HG03571 (cell line): ENCODE data around the gene KIAA1671.

Experiments used
- ATAC-seq: cut with Tn5 transposase; IDR thresholded peaks from one replicate; pipeline ENCODE4 v1.9.1; 2021; ENCODE audit not compliant: unreplicated experiment

The KIAA1671 gene

DNA sequence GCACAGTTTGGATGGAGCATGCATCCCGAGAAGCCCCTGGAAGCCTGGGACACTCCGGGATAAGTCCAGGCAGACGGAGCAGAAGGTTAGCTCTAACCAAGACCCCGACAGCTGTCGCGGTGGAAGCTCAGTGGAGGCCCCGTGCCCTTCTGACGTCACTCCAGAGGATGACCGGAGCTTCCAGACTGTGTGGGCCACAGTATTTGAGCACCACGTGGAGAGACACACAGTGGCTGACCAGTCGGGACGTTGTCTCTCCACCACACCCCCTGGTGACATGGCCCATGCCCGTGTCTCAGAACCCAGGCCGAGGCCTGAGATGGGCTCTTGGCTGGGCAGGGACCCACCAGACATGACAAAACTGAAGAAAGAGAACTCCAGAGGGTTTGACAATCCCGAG, 86.3 kb downstream of the KIAA1671 start:
- ATAC-seq: no peak

DNA sequence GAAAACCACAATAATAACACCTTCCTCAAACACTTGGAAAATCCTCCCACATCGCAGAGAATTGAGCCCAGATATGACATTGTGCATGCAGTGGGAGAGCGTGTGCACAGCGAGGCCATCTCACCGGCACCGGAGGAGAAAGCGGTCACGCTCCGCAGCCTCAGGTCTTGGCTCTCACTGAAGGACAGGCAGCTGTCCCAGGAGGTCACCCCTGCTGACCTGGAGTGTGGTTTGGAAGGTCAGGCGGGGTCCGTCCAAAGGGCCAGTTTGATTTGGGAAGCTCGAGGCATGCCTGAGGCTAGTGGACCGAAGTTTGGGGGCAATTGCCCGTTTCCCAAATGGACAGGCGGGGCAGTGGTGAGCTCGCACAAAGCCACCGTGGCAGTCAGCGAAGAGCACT, 86.7 kb downstream of the KIAA1671 start:
- ATAC-seq: no peak

DNA sequence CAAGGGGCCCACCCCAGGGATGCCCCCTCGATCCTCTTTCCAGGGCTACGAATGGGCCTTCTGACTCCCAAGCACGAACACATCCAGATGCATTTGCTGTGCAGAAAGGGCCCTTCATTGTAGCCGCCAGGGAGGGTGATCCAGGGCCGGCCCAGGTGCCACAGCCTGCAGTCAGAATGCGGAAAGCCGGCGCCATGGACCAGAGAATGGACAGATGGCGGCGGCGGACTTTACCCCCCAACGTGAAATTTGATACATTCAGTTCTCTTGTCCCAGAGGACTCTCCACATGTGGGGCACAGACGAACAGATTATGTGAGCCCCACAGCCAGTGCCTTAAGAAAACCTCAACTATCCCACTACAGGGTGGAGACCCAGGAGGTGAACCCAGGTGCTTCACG, 87.2 kb downstream of the KIAA1671 start:
- no peak for ATAC-seq

DNA sequence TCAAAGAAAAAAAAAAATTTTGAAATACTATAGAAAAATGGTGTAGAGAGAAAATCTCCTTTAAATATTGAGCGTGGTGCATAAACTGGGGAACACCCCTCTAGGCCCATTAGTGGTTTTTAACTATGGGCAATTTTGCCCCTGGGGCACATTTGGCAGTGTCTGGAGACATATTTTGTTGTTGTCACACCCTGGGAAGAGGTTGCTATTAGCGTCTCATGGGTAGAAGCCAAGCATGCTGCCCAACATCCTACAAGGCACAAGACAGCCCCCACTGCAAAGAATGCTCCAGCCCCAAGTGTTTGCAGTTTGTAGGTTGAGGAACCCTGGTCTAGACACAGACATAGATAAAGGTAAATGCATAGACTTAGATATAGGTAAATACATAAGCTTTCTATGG, 92.6 kb downstream of the KIAA1671 start:
- ATAC-seq: no peak

DNA sequence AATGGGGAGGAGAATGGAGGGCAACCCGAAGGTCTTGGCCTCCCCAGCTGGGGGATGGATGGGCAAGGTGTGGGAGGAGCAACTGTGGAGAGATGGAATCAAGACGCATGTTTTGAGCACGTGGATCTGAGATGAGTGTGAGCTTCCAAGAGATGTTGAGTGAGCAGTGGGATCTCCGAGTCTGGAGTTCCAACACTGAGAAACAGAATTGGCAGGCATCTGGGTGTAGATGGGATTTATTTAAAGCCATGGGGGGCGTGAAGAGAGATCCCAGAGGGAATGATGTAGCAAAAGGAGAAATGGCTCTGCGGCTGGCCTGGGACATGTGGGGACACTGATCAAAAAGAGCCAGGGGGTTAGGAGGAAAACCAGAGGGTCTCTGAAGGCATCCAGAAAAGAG, 95.6 kb downstream of the KIAA1671 start:
- no peak for ATAC-seq

DNA sequence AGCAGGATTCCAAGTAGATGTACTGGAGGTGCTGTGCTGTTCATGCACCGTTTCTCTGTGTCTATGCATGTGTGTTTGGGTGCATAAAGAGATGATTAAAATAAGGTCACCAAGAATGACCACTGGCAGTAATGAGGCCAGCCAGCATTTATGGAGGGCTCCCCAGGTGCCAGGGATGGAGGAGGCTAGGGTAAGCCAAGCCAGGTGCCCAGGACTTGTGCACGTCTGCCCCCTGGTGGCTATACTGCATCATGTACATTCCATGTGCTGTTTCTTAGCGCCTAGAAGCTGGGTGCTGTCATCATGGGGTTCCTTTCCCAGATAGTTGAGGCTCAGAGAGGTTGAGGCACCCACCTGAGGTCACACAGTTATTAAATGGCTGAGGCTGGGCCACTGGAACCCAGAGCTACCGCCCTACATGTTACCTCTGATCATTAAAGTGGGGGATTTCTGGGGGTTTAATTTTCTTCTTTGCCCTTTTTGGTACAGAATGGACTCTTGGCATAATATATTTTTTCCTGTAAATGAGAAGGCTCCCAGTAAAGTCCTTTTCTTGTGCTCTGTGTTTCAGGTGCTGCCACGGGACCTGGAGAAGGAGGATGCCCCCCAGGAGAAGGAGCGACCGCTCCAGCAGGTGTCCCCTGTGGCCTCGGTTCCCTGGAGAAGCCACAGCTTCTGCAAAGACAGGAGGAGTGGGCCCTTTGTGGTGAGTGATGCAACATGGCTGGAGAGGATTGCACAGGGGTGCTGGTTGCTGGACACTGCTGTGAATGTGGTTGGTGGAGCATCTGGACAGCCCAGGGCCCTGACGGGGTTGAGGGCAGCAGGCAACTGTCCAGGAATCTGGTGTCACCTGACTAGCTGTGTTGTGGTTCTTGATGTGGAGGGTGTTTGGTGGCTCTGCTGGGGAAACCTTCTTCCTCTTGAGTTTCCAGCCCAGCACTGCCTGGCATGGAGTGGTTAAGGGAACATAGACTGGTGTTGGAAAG, 96.4 kb downstream of the KIAA1671 start:
- ATAC-seq: no peak

DNA sequence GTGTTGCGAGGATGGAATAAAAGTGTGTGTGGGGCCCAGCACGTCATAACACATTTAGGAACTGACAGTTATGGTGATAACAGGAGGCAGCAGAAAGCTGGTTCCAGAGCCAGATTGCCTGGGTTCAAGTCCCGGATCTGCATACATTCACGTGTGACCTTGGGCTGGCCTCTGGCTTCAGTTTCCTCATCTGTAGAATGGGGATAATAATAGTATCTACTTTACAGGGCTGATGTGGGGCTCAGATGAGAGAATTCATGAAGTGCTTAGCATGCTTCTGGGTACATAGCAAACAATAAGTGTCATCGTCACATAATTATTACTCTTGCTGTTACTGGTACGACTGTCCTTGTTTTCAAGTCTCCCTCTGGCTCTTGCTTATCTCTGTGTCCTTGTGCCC, 97.3 kb downstream of the KIAA1671 start:
- no peak for ATAC-seq

DNA sequence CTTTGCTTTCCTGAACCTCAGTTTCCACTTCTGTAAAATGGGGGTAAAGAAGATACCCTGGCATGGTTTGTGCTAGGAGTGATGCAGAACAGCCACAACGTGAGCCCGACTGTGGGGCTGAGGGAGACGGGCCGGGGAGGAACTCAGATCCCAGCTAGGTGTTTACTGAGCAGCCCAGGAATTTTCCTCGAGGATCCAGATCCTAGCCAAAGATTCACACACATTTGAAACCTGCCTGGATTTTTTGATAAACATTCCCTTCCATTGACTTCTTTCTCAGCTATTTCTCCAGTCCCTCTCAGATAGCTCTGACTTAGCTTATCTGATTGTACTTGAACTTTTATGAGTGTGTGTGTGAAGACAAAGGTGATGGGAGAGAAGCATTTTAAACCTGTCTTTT, 98.0 kb downstream of the KIAA1671 start:
- no peak for ATAC-seq

DNA sequence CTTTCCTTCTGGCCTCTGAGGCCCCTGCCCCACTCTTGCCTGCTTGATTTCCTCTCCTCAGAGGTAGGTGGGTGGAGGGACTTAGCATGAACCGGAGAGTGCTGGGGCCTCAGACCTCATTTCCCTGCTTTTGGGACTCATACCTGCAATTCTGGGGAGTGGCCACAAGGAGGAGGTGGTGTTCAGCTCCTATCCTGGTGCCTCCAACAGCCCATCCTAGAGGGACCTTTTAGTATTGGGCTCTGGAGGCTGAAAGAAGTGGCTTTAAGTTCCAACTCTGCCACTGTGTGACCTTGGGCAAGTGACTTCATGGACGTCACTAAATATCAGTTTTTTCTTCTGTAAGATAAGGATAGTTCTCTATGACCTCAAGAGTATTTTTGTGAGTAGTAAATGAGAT, 98.6 kb downstream of the KIAA1671 start:
- ATAC-seq: no peak

DNA sequence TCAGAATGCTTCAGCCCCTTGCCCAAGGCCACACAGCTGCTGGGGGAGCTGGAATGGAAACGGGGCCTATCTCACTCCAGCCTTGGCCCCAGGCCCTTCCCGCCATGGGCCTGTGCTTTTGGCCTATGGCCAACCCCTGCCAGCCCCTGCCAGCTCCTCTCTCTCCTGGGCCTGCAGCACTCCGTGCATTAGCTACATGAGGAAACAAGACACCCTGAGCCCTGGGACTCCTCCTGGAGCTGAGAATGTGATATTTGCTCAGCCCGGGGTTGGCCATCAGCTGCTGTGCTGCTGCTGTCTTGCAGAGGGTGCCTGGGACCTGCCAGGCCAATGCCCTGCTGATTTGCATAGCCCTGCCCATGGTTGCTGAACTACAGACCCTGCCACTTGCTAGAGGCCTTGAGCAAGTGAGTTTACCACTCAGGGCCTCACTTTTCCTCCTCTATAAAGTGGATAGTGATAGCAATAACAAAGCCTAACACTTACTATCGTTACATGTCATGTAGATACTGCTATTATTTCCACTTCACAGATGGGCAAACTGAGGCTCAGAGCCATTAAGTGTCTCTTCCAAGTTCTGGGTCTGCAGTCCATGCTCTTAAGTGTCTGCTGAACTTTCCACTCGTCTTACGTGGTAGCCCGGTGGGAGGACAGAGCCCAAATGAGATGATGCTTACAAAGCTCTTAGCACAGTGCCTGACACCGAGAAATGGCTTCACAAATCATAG, 99.6 kb downstream of the KIAA1671 start:
- ATAC-seq: no peak

DNA sequence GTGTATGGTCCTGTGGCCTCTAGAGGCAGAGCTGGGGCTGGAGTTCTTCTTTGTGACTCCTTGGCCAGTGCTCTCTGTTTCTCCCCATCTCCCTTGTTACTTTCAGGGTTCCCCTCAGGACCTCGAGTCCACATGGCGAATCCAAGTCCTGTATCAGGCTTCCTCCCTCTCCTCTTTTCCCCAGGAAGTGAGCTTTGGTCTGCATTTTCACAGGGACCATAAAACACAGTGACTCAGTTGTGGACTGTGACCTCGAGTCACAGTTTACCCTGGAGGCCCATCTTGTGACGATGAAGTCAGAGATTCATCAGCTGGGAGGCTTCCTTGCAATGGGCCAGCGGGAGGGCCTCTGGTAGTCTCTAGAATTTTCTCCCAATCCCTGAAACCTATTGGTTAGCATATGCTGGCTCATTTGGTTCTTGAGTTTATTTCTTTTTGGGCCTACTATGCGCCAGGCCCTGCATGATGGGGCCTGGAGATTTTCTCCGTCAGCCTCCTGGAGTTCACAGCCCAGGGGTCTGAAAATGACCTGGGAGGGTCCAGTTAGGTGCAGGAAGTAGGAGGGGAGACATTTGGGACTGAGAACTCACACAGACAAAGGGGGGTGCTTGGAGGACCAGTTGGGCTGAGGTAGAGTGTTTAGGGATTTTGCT, 100.8 kb downstream of the KIAA1671 start:
- no peak for ATAC-seq

DNA sequence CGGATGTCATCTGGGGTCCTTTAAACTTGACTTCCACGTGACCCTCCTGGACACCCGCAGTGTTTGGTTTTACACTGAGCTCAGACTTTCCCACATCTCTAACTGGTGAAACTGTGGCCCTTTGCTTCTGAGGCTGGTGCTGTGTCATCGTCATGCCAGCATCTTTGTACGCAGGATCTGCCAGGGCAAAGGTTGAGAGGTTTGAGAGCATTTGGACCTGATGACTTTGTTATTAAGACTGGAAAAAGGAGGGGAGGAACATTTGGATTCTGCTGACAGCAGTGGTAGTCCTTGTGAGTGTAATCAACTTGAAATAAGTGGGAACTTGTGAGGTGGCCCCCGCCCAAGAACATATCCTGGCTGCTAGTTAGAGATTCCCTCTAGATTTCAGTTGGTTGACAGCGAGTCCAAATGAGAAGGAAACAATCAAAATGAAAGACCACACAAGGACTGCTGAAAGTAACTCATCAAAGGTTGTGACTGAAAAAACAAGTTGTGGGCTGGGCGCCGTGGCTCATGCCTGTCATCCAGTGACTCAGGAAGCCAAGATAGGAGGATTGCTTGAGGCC, 102.5 kb downstream of the KIAA1671 start:
- ATAC-seq: no peak

DNA sequence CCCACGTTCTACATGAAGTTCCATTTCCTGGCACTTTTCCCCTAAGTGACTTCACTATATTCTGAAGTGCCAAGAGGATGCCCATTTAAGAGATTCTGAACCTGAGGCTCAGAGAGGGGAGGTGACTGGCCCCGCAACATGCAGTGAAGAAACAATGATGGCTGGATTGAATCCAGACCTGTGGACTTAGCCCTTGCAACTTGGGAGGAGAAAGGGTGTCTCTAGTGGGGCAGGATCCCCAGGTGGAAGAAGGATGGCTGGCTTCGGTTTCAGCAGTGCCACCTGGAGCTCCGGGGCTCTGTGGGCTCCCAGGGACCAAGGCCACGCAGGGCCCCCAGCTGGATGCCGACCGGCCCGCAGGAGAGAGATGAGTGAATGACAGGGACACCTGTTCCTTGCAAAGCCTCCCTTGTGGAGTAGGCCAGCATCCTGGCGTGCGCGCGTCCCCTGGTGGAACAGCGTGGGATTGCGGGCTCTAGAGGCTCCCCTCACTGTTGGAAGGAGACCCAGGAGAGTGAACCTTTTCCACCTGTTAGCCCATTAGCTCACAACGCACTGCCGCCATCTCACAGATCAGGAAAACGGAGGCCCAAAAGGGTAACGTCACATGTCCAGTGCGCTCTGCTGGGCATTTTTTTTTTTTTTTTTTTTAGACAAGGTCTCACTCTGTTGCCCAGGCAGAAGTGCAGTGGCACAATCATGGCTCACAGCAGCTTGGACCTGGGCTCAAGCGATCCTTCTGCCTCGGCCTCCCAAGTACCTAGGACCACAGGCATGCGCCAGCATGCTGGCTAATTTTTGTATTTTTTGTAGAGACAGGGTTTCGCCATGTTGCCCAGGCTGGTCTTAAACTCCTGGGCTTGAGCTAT, 104.7 kb downstream of the KIAA1671 start:
- ATAC-seq: no peak

DNA sequence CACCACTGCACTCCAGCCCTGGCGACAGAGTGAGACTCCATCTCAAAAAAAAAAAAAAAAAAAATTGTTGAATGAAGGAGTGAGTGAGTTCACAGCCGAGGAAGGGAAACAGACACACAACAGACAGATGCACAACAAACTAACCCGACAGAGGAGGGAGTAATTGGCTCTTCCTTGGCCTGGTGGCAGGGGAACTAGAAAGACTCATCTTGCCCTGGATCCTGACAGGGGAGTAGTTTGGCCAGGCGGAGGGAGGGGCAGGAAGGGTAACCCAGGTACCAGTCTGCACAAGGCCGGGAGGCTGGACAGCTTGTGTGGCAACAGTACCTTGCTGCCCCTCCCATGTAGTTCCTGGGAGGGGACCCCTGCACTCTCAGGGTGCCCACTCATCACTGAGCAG, 106.9 kb downstream of the KIAA1671 start:
- ATAC-seq: no peak

DNA sequence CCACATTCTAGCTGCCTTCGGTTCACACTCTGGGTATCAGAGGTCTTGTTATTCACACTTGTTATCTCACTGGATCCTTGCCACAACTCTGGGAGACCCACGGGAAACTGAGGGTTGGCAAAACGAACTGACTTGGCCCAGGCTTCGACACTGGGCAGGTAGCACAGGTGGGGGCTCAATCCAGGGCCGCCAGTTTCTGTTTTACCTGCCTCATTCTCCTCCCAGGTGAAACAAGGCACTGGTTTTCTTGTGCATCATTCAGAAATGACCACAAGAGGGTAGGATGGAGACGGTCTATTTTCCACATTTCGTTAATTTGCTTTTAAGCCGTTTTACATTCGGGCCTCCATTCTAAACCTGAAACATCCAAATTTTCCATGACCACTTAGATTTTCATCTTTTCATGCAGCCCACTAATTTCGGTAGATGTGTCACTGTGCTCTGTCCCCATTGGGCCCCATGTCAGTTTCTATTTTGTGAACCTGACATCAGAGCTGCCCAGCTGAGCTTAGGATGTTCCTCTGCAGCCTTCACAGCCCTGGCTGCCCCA, 108.1 kb downstream of the KIAA1671 start:
- ATAC-seq: no peak

DNA sequence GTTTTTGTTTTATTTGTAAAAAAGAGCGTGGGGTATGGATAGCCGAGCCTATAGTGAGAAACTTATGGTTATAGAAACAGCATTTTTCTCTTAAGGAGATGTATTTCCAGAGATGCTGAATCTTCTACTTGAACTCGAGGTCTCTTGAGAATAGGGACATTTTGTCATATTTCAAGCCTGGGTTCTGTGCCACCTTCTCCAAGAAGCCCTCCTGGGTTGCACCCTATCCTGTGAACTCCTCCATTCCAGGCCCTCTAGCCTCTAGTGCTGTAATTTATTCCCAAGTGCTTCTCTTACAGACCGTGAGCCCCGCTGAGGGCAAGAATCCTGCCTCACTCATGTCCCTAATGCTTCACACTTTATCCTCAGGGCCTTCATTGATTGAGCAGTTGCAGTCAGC, 108.6 kb downstream of the KIAA1671 start:
- ATAC-seq: no peak

DNA sequence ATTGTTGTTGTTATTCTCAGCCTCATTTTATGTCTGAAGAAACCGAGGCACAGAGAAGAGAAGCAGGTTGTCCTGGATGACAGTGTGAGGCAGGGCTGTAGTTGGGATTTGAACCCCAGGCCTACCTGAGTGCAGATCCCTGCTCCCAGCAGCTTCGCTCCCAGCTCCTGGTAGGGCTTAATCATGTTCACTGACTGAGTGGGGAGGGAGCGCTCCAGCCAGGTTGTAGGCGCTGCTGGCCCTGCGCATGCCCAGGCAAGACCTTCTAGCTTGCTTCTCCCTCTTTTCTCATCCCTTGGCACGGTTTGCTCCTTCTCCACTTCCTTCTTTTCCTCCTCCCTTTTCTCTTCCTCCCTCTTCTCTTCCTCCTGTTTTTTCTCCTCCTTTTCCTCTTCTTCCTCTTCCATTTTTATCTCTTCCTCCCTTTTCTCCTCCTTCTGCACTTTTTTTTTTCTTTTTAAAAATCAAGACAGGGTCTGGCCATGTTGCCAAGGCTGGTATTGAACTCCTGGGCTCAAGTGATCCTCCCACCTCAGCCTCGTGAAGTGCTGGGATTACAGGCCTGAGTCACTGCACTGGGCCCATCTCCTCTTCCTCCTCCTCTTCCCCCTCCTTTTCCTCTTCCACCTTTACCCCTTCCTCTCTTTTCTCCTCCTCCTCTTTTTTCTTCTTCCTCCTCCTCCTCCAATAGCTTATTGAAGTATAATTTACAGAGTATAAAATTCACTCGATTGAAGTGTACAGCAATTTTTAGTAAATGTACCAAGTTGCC, 109.3 kb downstream of the KIAA1671 start:
- ATAC-seq: no peak

DNA sequence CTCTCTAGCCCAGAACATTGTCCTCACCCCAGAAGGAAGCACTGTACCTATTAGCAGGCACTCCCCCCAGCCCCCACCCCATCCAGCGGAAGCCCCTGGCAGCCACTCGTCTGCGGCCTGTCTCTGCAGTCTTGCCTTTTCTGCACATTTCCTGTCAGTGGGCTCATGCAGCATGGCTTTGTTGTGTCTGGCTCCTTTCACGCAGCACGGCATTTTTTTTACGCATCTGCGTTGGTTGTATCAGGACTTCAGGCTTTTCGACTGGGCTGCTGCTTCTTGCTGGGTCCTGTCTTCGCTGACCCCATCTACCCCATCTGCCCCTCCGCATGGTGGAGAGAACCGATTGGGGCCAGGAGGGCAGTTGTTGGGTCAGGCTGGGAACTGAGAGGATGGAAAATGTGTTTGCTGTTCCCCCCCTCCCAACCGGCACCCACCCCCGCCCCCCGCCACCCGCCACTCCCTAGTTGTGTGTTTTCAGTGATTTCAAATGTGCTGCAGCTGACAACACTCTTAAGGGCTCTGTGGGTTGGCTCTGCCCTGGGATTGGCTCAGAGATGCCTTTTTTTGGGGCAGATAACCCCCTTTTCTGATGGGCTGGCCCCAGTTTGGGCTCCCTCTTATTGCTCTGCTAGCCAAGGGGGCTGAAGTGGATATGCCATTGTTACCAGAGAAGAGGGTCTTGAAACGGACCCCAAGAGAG, 110.0 kb downstream of the KIAA1671 start:
- no peak for ATAC-seq
